IMR-90 (cell line): Measurements from ENCODE around the gene MFSD6. TPM values are rescaled to one million over a fixed set of nuclear protein-coding genes. Genes with fewer than 3 reads are reported as not detected.

Source experiments
- ATAC-seq: fragments of 200-7000 bp; cut with Tn5 transposase; 2 replicates; pipeline ENCODE4 v1.9.1; 2020; ENCODE audit warnings: low read depth, mild to moderate bottlenecking, moderate library complexity
- BruUV-seq: library from RNA; stranded (reverse); fragments of 400-500 nt; replicated peaks from 2 replicates; lab custom pipeline; 2021; lab: Mats Ljungman, UMichigan
- CTCF ChIA-PET: fragments of 300-600 bp; formaldehyde crosslinking; extraction: SDS; loops from one replicate; lab custom pipeline; 2021; ENCODE audit warnings: antibody characterized with exemption; lab: Yijun Ruan, JAX
- POLR2A ChIA-PET: fragments of 300-600 bp; sonication (Branson Sonifier 250); formaldehyde crosslinking; loops from one replicate; lab custom pipeline; 2022; ENCODE audit warnings: antibody characterized with exemption; ENCODE audit not compliant: unreplicated experiment; lab: Charles Lee
- DNase-seq: peaks from one replicate; pipeline ENCODE4 v3.0.0; 2013
- H2AFZ ChIP-seq: replicated peaks from 2 replicates; pipeline ENCODE3; 2013; ENCODE audit warnings: low read length, mild to moderate bottlenecking; ENCODE audit not compliant: poor library complexity
- H2AK5ac ChIP-seq: 2 replicates; pipeline ENCODE4 v1.6.1; 2013; ENCODE audit warnings: low read depth, low read length, inconsistent platforms
- H2AK9ac ChIP-seq: replicated peaks from 2 replicates; pipeline ENCODE3; 2013; ENCODE audit warnings: mild to moderate bottlenecking, low read depth, low read length, moderate library complexity; ENCODE audit not compliant: poor library complexity
- H2BK120ac ChIP-seq: 2 replicates; pipeline ENCODE4 v1.6.1; 2013; ENCODE audit warnings: low read depth, low read length, inconsistent platforms
- H2BK15ac ChIP-seq: 3 replicates; pipeline ENCODE4 v1.6.1; 2013; ENCODE audit warnings: low read depth, low read length, inconsistent platforms
- H2BK20ac ChIP-seq: 2 replicates; pipeline ENCODE4 v1.6.1; 2013; ENCODE audit warnings: low read depth, mild to moderate bottlenecking, inconsistent platforms, low read length, moderate library complexity
- H2BK5ac ChIP-seq: 2 replicates; pipeline ENCODE4 v1.6.1; 2013; ENCODE audit warnings: mild to moderate bottlenecking, low read depth, low read length, inconsistent platforms; ENCODE audit not compliant: poor library complexity, severe bottlenecking
- H3K14ac ChIP-seq: replicated peaks from 2 replicates; pipeline ENCODE4 v1.6.1; 2013; ENCODE audit warnings: low read depth, low read length, inconsistent platforms
- H3K18ac ChIP-seq: 2 replicates; pipeline ENCODE4 v1.6.1; 2013; ENCODE audit warnings: low read depth, low read length, control low read depth
- H3K23ac ChIP-seq: 2 replicates; pipeline ENCODE4 v1.6.1; 2013; ENCODE audit warnings: low read depth, low read length, inconsistent platforms
- H3K27ac ChIP-seq: 2 replicates; pipeline ENCODE4 v1.5.1; 2013; ENCODE audit warnings: mild to moderate bottlenecking, control low read depth, low read length; ENCODE audit not compliant: insufficient read depth
- H3K27me3 ChIP-seq: 2 replicates; pipeline ENCODE4 v1.6.1; 2013; ENCODE audit warnings: low read length; ENCODE audit not compliant: control insufficient read depth, insufficient read depth
- H3K36me3 ChIP-seq: 2 replicates; pipeline ENCODE4 v1.6.1; 2013; ENCODE audit warnings: low read length, mixed read lengths; ENCODE audit not compliant: control insufficient read depth, insufficient read depth
- H3K4ac ChIP-seq: 2 replicates; pipeline ENCODE4 v1.6.1; 2013; ENCODE audit warnings: low read depth, low read length, inconsistent platforms
- H3K4me1 ChIP-seq: 2 replicates; pipeline ENCODE4 v1.6.1; 2013; ENCODE audit warnings: low read length, mixed read lengths; ENCODE audit not compliant: control insufficient read depth, insufficient read depth
- H3K4me2 ChIP-seq: 2 replicates; pipeline ENCODE4 v1.6.1; 2013; ENCODE audit warnings: low read depth, mild to moderate bottlenecking, control low read depth, low read length, moderate library complexity
- H3K4me3 ChIP-seq: 2 replicates; pipeline ENCODE4 v1.5.1; 2013; ENCODE audit warnings: low read depth, mild to moderate bottlenecking, control low read depth, low read length, moderate library complexity; ENCODE audit not compliant: insufficient read depth
- H3K56ac ChIP-seq: 2 replicates; pipeline ENCODE4 v1.6.1; 2013; ENCODE audit warnings: low read length, inconsistent platforms; ENCODE audit not compliant: insufficient read depth; ENCODE audit errors: extremely low read depth
- H3K79me1 ChIP-seq, 2 experiments: 2 replicates each; pipeline ENCODE4 v1.6.1; 2013; ENCODE audit warnings: low read length in 2 of 2, inconsistent platforms in 1 of 2, low read depth in 1 of 2
- H3K9ac ChIP-seq: 2 replicates; pipeline ENCODE4 v1.6.1; 2013; ENCODE audit warnings: low read depth, low read length, control low read depth
- H3K9me1 ChIP-seq: 2 replicates; pipeline ENCODE4 v1.6.1; 2013; ENCODE audit warnings: low read length, inconsistent platforms; ENCODE audit not compliant: insufficient read depth
- H3K9me3 ChIP-seq: 2 replicates; pipeline ENCODE4 v1.6.1; 2013; ENCODE audit warnings: low read length; ENCODE audit not compliant: control insufficient read depth, insufficient read depth
- H4K20me1 ChIP-seq: 2 replicates; pipeline ENCODE4 v1.6.1; 2013; ENCODE audit warnings: low read length, inconsistent platforms; ENCODE audit not compliant: insufficient read depth
- H4K5ac ChIP-seq: 2 replicates; pipeline ENCODE4 v1.6.1; 2013; ENCODE audit warnings: mild to moderate bottlenecking, low read depth, low read length, control low read depth
- H4K8ac ChIP-seq, 2 experiments: 2 replicates each; pipeline ENCODE4 v1.6.1; 2013; ENCODE audit warnings: low read depth in 2 of 2, low read length in 2 of 2, control low read depth in 1 of 2, inconsistent platforms in 1 of 2
- H4K91ac ChIP-seq: 2 replicates; pipeline ENCODE4 v1.6.1; 2013; ENCODE audit warnings: low read depth, low read length, inconsistent platforms; ENCODE audit not compliant: insufficient read depth
- CHD1 ChIP-seq: IDR thresholded peaks from 2 replicates; pipeline ENCODE4 v1.6.1; 2012; ENCODE audit warnings: low read depth, low read length, improper control_type of control experiment
- MAFK ChIP-seq: IDR thresholded peaks from 2 replicates; pipeline ENCODE4 v1.6.1; 2012; ENCODE audit warnings: low read depth, low read length, improper control_type of control experiment
- MXI1 ChIP-seq: IDR thresholded peaks from 2 replicates; pipeline ENCODE4 v1.6.1; 2012; ENCODE audit warnings: low read depth, mild to moderate bottlenecking, low read length, moderate library complexity, borderline replicate concordance
- WGBS, 2 experiments: methylation state at CpG; one replicate each; pipeline versions ENCODE4 v1.1.5 to v1.1.7; 2013; ENCODE audit warnings: missing lambda C conversion rate in 2 of 2; ENCODE audit not compliant: insufficient read length in 1 of 2; ENCODE audit errors: extremely low coverage in 2 of 2; 5-methylcytosine and 5-hydroxymethylcytosine counted together
- dilution Hi-C: fragments of 300-500 bp; cut with HindIII; formaldehyde crosslinking; loops from one replicate; pipeline ENCODE4 v1.14.3; 2018; ENCODE audit warnings: low sequenced_read_pairs; ENCODE audit not compliant: unreplicated experiment
- in situ Hi-C: fragments of 300-500 bp; cut with MboI; formaldehyde crosslinking; loops from 3 replicates; pipeline ENCODE4 v1.14.3; 2019; ENCODE audit warnings: low sequenced_read_pairs, inconsistent platforms, mixed read lengths
- intact Hi-C: fragments of 100-400 bp; cut with micrococcal nuclease; formaldehyde crosslinking; loops from 2 replicates; pipeline ENCODE4 v1.10.0; 2022
- polyA plus RNA-seq, 3 experiments: library from polyadenylated mRNA; depleted of rRNA; stranded (reverse); fragments of >200 nt; gene quantifications; 2 replicates each; pipeline ENCODE4 v1.2.3, GENCODE V29; 2012; ENCODE audit warnings: low replicate concordance in 1 of 3
- total RNA-seq: library from RNA; depleted of rRNA; stranded (reverse); fragments of >200 nt; gene quantifications from 2 replicates; pipeline ENCODE4 v1.2.3, GENCODE V29; 2012

The MFSD6 gene
- total and polyA plus RNA-seq, 2 of the 4 experiments (the other 2 are of a cell fraction), result 4.2 to 7.7 TPM

- Histone ChIP-seq H4K8ac (no peak overlapping the region), H3K23ac (no peak overlapping the region), H3K9me1 (no peaks in the 10 kb centered on the region), H3K4ac (no peak overlapping the region), H3K14ac (no peak overlapping the region), H4K5ac (no peak overlapping the region), H2BK15ac (no peak overlapping the region), H2BK120ac (no peak overlapping the region), H3K18ac (no peak overlapping the region), H4K20me1 (no peaks in the 10 kb centered on the region), H2BK5ac (no peak overlapping the region), H2AFZ (no peak overlapping the region), H3K9me3 (no peaks in the 10 kb centered on the region), H3K9ac (no peak overlapping the region), H2AK9ac (no peak overlapping the region), H3K4me1 (peaks cover 4% of the 10 kb centered on the region), H3K27ac (no peak overlapping the region), H2BK20ac (no peak overlapping the region), H3K79me1 (no peaks in the 10 kb centered on the region), H3K56ac (no peak overlapping the region), H3K4me3 (no peak overlapping the region), H3K4me2 (no peak overlapping the region), H2AK5ac (no peak overlapping the region), H4K91ac (no peak overlapping the region), H3K27me3 (no peaks in the 10 kb centered on the region), H3K36me3 (no peaks in the 10 kb centered on the region)
- POLR2A ChIA-PET, result no interaction called here
- CTCF ChIA-PET, result no interaction called here
- intact Hi-C loops, result no loop called here
- ATAC-seq (no peak), DNase-seq (no peak)
- dilution Hi-C loops, result no loop called here
- WGBS, 2 experiments, result no CpG with 5 or more reads among the region's 1 CpG
- in situ Hi-C loops, result no loop called here
- TF ChIP-seq MXI1 (no peak), MAFK (no peak), CHD1 (no peak)
- no TSS peak for BruUV-seq
These were observed 36.8 kb downstream of the MFSD6 start for GRCh38 chr2:190444976-190445375.
